Prostate gland (tissue), 2 donors: ENCODE measurements around the gene CHST12. TPM values are rescaled to one million over a fixed set of nuclear protein-coding genes. Genes with fewer than 3 reads are reported as not detected.
"Not testable (repeated sequence)": the region's sequence is repeated elsewhere in the genome, so short reads cannot be mapped to it uniquely, and the experiment has no call there.

Source experiments
- DNase-seq: peaks from one replicate; pipeline ENCODE4 v3.0.0-alpha.2; 2019; ENCODE audit warnings: low spot score
- H3K27ac ChIP-seq, 2 donors: fragments of 200-600 bp; sonication (generic); 2 replicates each; pipeline ENCODE4 v1.5.1; 2017 to 2019
- H3K27me3 ChIP-seq: fragments of 200-600 bp; sonication (generic); replicated peaks from 2 replicates; pipeline ENCODE4 v1.5.1; 2019; ENCODE audit not compliant: insufficient read depth
- H3K36me3 ChIP-seq, 2 donors: fragments of 200-600 bp; sonication (generic); 1 replicate in 1 of 2; 2 replicates in 1 of 2; pipeline versions ENCODE4 v1.5.1 to v1.8.1; 2017 to 2019
- H3K4me1 ChIP-seq: fragments of 200-600 bp; sonication (generic); replicated peaks from 2 replicates; pipeline ENCODE4 v1.5.1; 2019
- H3K4me3 ChIP-seq, 2 donors: fragments of 200-600 bp; sonication (generic); 2 replicates each; pipeline ENCODE4 v1.5.1; 2017 to 2019
- H3K9me3 ChIP-seq: fragments of 200-600 bp; sonication (generic); 2 replicates; pipeline ENCODE4 v1.5.1; 2017
- POLR2A ChIP-seq: fragments of 450-650 bp; IDR thresholded peaks from one replicate; pipeline ENCODE4 v1.6.1; 2016; ENCODE audit warnings: antibody characterized with exemption, mild to moderate bottlenecking
- POLR2AphosphoS5 ChIP-seq: sonication (generic); formaldehyde crosslinking; IDR thresholded peaks from one replicate; pipeline ENCODE4 v1.6.1; 2017; ENCODE audit warnings: antibody characterized with exemption
- WGBS: methylation state at CpG from one replicate; pipeline ENCODE4 v1.1.5; 2018; 5-methylcytosine and 5-hydroxymethylcytosine counted together
- intact Hi-C: fragments of 100-400 bp; cut with DNase I; formaldehyde crosslinking; loops from one replicate; pipeline ENCODE4 v1.14.2; 2022
- total RNA-seq, 2 donors: library from RNA; depleted of rRNA; stranded (reverse); fragments of >200 nt; gene quantifications; one replicate each; pipeline ENCODE4 v1.1.0, GENCODE V29; 2016
- TF ChIP-seq, protein P1 (sequence below), 4 experiments: fragments of 200-600 bp in 2 of 4; fragments of 450-650 bp in 2 of 4; sonication (generic) in 2 of 4; IDR thresholded peaks; 1 replicate in 3 of 4; 2 replicates in 1 of 4; pipeline ENCODE4 v1.5.1; 2016 to 2019; ENCODE audit warnings: antibody characterized with exemption in 4 of 4, mild to moderate bottlenecking in 2 of 4, moderate library complexity in 2 of 4

The CHST12 gene
- total RNA-seq, 2 donors from 2014 or later = 22.4 to 36.1 TPM

- intact Hi-C loops = no loop called here
- 82% methylated on average over 17 of the region's 17 CpGs for WGBS
- TF ChIP-seq POLR2A = no peak
- TF ChIP-seq, protein P1, sequence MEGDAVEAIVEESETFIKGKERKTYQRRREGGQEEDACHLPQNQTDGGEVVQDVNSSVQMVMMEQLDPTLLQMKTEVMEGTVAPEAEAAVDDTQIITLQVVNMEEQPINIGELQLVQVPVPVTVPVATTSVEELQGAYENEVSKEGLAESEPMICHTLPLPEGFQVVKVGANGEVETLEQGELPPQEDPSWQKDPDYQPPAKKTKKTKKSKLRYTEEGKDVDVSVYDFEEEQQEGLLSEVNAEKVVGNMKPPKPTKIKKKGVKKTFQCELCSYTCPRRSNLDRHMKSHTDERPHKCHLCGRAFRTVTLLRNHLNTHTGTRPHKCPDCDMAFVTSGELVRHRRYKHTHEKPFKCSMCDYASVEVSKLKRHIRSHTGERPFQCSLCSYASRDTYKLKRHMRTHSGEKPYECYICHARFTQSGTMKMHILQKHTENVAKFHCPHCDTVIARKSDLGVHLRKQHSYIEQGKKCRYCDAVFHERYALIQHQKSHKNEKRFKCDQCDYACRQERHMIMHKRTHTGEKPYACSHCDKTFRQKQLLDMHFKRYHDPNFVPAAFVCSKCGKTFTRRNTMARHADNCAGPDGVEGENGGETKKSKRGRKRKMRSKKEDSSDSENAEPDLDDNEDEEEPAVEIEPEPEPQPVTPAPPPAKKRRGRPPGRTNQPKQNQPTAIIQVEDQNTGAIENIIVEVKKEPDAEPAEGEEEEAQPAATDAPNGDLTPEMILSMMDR (IDR thresholded peaks at IDR 0.05) = no peak
- TF ChIP-seq POLR2AphosphoS5 = no peak
- Histone ChIP-seq H3K36me3 (no peaks in the 10 kb centered on the region), H3K9me3 (no peaks in the 10 kb centered on the region), H3K4me1 (no peaks in the 10 kb centered on the region), H3K4me3 (no peak overlapping the region), H3K27ac (no peak overlapping the region), H3K27me3 (no peaks in the 10 kb centered on the region)
- no peak for DNase-seq
Observed at GRCh38 chr7:2386964-2387669, 16.3 kb upstream of the CHST12 start.

GRCh38 chr7:2387897-2388636 lies 15.3 kb upstream of the CHST12 start:
- H3K9me3 ChIP-seq = no peaks in the 10 kb centered on the region
- no peak overlapping the region for H3K4me3 ChIP-seq
- H3K36me3 ChIP-seq = no peaks in the 10 kb centered on the region
- no peaks in the 10 kb centered on the region for H3K4me1 ChIP-seq
- DNase-seq = no peak
- no peak overlapping the region for H3K27ac ChIP-seq
- TF ChIP-seq, protein P1 (IDR thresholded peaks at IDR 0.05) = no peak
- TF ChIP-seq POLR2A (no peak), POLR2AphosphoS5 (peak; percentile 14)
- H3K27me3 ChIP-seq = no peaks in the 10 kb centered on the region
- WGBS = 94% methylated on average over 29 of the region's 31 CpGs
- intact Hi-C loops = no loop called here

GRCh38 chr7:2388637-2388954 lies 14.8 kb upstream of the CHST12 start:
- intact Hi-C loops = no loop called here
- 96% methylated on average over 5 of the region's 5 CpGs for WGBS
- Histone ChIP-seq H3K27me3 (no peaks in the 10 kb centered on the region), H3K4me3 (no peak overlapping the region), H3K4me1 (no peaks in the 10 kb centered on the region), H3K36me3 (no peaks in the 10 kb centered on the region), H3K9me3 (no peaks in the 10 kb centered on the region), H3K27ac (no peak overlapping the region)
- TF ChIP-seq, protein P1 (IDR thresholded peaks at IDR 0.05) = no peak
- TF ChIP-seq POLR2AphosphoS5 (no peak), POLR2A (no peak)
- DNase-seq = no peak

- H3K27ac ChIP-seq, H3K4me3 ChIP-seq, H3K9me3 ChIP-seq, H3K36me3 ChIP-seq, intact Hi-C loops, H3K27me3 ChIP-seq, DNase-seq, H3K4me1 ChIP-seq: not testable (repeated sequence)
- 33% methylated on average over 16 of the region's 16 CpGs for WGBS
Observed at GRCh38 chr7:2390020-2390816, 13.2 kb upstream of the CHST12 start.

DNA sequence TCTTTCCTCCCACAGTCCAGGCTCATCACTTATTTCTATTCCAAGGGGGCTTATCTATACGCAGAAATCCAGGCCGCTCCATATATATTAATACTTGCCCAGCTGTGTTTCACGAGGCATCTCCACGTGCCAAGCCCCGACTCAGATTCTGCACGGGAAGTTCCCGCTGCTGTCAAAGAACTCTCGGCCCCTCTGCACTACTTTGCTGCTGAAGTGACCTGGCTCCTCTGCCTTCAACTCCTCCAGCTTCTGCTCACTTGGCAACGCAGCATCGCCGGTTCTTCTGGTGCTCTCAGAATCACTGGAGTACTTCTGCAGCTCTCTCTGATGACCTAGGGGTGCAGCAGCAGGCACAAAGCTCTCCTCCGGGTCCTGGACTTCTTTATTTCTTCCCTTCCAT lies 9.7 kb upstream of the CHST12 start:
- TF ChIP-seq POLR2A (no peak), POLR2AphosphoS5 (no peak)
- TF ChIP-seq, protein P1 (IDR thresholded peaks at IDR 0.05) = no peak
- 39% methylated on average over 12 of the region's 12 CpGs for WGBS
- H3K27me3 ChIP-seq = no peaks in the 10 kb centered on the region
- H3K9me3 ChIP-seq = no peaks in the 10 kb centered on the region
- DNase-seq = no peak
- no peak overlapping the region for H3K27ac ChIP-seq
- no peaks in the 10 kb centered on the region for H3K36me3 ChIP-seq
- intact Hi-C loops = no loop called here
- no peaks in the 10 kb centered on the region for H3K4me1 ChIP-seq
- no peak overlapping the region for H3K4me3 ChIP-seq
